HUES48 (cell line): ENCODE results near the gene C9orf50.

Experiments used
- H3K27ac ChIP-seq: one replicate; pipeline ENCODE4 v1.7.0; 2013; ENCODE audit warnings: low read depth, low read length, inconsistent platforms
- H3K27me3 ChIP-seq: 2 replicates; pipeline ENCODE4 v1.6.1; 2013; ENCODE audit warnings: mild to moderate bottlenecking, low read length; ENCODE audit not compliant: control insufficient read depth, insufficient read depth
- H3K36me3 ChIP-seq: 2 replicates; pipeline ENCODE4 v1.6.1; 2013; ENCODE audit warnings: low read length; ENCODE audit not compliant: control insufficient read depth, insufficient read depth
- H3K4me1 ChIP-seq: 2 replicates; pipeline ENCODE4 v1.6.1; 2013; ENCODE audit warnings: mild to moderate bottlenecking, low read length; ENCODE audit not compliant: control insufficient read depth, insufficient read depth
- H3K4me3 ChIP-seq: 2 replicates; pipeline ENCODE4 v1.5.1; 2013; ENCODE audit warnings: mild to moderate bottlenecking, low read depth, low read length
- H3K9ac ChIP-seq: 2 replicates; pipeline ENCODE4 v1.6.1; 2013; ENCODE audit warnings: mild to moderate bottlenecking, low read depth, low read length, moderate library complexity
- H3K9me3 ChIP-seq: 2 replicates; pipeline ENCODE4 v1.6.1; 2013; ENCODE audit warnings: low read length; ENCODE audit not compliant: control insufficient read depth, insufficient read depth

C9orf50 gene

DNA sequence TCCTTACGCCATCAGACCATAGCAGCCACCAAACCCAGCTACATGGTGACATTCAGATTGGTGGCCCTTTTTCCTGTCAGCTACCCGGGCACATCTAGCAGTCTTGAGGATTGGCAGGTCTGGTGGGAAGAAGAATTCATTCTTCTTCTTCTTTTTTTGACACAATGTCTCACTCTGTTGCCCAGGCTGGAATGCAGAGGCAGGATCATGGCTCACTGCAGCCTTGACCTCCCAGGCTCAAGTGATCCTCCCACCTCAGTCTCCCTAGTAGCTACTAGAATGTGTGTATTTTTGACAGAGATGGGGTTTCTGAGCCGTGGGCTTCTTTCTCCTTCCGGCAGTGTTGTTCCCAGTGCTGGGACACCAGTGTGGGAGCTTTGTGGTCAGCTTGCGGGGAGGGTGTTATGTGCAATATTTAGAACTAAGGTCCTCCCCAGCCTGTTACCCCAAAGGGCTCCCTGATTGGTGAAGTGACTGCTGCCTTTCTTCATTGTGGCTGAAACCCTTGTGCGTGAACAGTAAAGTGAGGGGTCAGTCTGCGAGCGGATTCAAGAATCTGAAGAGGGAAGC, 8.4 kb upstream of the C9orf50 start:
- H3K4me1 ChIP-seq = peaks cover 13% of the 10 kb centered on the region; the same call in 1 of the 2 replicates
- H3K4me3 ChIP-seq = no peak overlapping the region
- H3K36me3 ChIP-seq = peaks cover 41% of the 10 kb centered on the region

DNA sequence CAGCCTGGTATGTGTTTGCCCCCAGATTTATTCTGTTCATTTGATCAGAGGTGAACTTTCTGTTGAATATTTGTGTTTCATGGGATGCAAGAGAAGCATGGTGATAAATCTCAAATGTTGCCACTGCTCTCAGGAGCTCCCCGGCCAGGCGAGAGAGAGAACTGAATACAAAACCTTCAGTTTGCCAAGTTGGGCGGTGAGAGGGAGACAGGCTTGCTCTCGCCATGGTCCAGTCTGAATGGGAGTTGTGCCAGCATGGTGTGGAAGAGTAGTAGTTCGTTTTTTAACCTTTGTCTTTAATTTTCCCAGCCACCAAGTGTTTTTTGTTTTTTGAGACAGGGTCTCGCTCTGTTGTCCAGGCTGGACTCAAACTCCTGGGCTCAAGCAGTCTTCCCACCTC, 7.8 kb upstream of the C9orf50 start:
- Histone ChIP-seq H3K9ac (no peak overlapping the region), H3K4me3 (no peak overlapping the region), H3K27me3 (no peaks in the 10 kb centered on the region), H3K9me3 (no peaks in the 10 kb centered on the region), H3K36me3 (peaks cover 36% of the 10 kb centered on the region), H3K4me1 (peaks cover 13% of the 10 kb centered on the region; the same call in 1 of the 2 replicates), H3K27ac (no peak overlapping the region)

More for the DNA sequence above, 8.4 kb upstream of the C9orf50 start:
- Histone ChIP-seq H3K27me3 (no peaks in the 10 kb centered on the region), H3K9me3 (no peaks in the 10 kb centered on the region), H3K27ac (no peak overlapping the region), H3K9ac (no peak overlapping the region)

DNA sequence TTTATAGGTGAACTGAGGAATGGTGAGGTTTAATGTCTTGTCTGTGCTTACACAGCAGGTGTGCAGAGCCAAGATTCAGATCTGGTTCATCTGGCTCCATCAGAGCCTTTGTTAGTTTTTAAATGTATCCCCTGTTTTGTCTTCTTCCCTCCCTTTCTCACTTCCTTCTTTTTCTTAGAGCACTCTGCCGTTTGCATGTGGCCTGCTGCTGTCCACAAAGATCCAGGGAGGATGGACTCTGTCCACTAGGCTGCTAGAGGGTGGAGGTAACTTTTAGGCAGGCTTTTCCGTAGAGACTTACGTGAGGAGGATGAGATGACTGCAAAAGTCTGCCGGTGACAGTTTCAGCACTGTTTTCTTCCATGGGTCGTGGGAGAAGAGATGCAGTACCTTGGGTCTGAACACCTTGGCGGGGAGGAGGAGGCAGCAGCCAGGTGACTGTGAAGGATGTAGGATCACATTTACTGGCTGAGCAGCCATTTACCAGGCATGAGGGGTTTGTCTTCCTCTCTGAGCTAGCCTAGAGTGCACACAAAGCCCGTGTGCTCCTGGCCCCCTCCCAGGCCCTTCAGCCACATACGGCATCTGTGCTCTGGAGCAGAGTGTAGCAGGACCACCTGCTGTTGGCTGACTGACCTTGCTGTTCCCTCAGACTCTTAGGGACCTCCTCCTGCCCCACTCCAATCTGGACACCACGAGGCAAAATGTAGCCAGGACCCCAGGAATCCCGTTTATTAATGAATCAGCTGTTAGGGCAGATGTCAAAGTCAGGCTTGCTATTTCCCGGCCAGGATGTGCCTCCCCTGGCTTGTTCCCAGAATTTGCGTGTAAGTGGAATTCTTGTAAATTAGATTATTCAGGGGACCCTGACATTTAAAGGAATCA, 6.9 kb upstream of the C9orf50 start:
- Histone ChIP-seq H3K27me3 (no peaks in the 10 kb centered on the region), H3K4me3 (peak overlapping the region; percentile 90; the same call in 1 of the 2 replicates), H3K36me3 (peaks cover 27% of the 10 kb centered on the region), H3K4me1 (peaks cover 13% of the 10 kb centered on the region; the same call in 1 of the 2 replicates), H3K9me3 (no peaks in the 10 kb centered on the region), H3K27ac (no peak overlapping the region), H3K9ac (no peak overlapping the region)

DNA sequence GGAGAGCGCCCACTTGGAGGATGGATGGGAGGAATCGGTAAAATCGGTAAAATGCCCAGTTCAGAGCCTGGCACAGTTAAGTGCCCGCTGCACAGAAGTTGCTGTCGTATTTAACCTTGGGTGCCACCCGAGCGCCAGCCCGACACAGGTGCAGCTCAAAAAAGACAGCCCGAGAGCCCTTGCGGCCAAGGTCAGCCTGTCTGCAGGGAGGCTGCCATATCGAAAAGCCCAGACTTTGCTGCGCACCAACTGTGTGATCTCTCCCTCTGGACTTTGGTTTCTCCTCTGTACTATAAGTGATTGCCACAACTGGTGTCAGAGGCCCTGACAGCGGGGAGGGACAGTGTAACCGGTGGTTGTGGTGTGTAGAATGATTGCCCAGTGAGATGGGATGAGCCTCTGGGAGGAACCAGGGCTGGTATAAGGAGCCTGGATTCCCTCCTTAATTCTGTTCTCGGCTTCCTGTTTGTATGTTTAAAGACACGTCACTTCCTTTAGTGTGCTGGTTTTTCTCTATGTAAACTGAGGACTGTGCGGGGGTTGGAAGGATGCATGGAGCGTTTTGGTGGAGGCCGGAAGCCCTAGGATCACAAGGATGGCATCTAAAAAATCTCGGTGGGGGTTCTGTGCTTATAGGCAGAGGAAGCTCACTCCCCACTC, 5.9 kb upstream of the C9orf50 start:
- H3K27ac ChIP-seq = peak overlapping the region; percentile 93
- H3K36me3 ChIP-seq = peaks cover 22% of the 10 kb centered on the region; the same call in 1 of the 2 replicates
- H3K4me3 ChIP-seq = peak overlapping the region; percentile 90
- no peaks in the 10 kb centered on the region for H3K9me3 ChIP-seq
- H3K4me1 ChIP-seq = peaks cover 13% of the 10 kb centered on the region; the same call in 1 of the 2 replicates
- peaks cover 2% of the 10 kb centered on the region for H3K27me3 ChIP-seq
- peak overlapping the region; percentile 94 for H3K9ac ChIP-seq

DNA sequence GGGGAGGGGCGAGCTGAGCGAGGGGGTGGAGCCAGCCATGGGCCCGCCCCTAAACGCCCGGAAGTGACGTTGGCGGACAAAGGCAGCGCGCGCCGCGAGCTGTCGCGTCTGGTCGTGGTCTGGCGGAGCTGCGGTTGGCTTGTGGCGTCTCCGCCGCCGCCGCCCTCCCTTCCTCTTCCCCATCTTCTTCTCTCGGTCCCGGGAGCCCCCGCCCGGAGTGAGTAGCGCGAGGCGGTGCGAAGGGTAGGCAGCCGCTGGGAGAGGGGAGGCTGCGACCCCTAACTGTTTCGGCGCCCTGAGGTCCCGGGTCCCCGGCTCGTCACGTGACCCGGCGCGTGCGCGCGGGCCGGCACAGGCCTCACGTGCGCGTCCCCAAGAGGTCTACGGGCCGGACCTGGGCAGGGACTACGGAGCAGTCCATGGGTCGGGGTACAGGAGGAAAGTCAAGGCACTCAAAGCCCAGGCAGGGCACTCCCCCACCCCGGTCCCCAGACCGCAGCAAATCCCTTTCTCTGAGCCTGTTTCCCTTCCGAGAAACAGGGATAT, 5.3 kb upstream of the C9orf50 start, which contains the start of gene NTMT1:
TSS of gene NTMT1 (plus strand) at position 85 of the 546 bp plus-strand sequence. CDS start 6,541 bp downstream, outside the sequence.
- Histone ChIP-seq H3K4me3 (peak within 1 kb of the TSS; percentile 90), H3K36me3 (peaks cover 20% of the 10 kb centered on the region; the same call in 1 of the 2 replicates), H3K27ac (peak within 1 kb of the TSS; percentile 93), H3K27me3 (peaks cover 9% of the 10 kb centered on the region), H3K4me1 (peaks cover 13% of the 10 kb centered on the region; the same call in 1 of the 2 replicates), H3K9ac (peak within 1 kb of the TSS; percentile 94), H3K9me3 (no peaks in the 10 kb centered on the region)

DNA sequence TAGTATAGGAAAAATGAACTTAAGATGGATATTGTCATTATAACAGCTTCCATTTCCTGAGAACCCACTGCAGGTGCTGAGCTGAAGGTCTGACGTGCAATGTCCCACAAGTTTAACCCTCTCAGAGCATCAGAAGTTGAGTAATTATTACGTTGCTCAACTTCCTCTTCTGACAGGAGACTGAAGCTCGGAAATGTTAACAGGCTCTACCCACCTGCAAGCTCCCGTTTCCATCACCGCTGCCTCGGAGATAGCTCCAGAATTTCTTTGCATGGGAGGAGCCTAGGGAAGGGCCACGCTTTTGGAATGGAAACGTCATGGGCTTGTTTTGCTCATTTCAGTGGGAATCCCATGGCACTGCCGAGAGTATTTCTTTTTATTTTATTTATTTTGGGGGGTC, 4.0 kb upstream of the C9orf50 start:
- Histone ChIP-seq H3K36me3 (peaks cover 15% of the 10 kb centered on the region; the same call in 1 of the 2 replicates), H3K9me3 (no peaks in the 10 kb centered on the region), H3K27me3 (peaks cover 21% of the 10 kb centered on the region), H3K27ac (no peak overlapping the region), H3K4me1 (peaks cover 13% of the 10 kb centered on the region; the same call in 1 of the 2 replicates), H3K9ac (no peak overlapping the region), H3K4me3 (no peak overlapping the region)

DNA sequence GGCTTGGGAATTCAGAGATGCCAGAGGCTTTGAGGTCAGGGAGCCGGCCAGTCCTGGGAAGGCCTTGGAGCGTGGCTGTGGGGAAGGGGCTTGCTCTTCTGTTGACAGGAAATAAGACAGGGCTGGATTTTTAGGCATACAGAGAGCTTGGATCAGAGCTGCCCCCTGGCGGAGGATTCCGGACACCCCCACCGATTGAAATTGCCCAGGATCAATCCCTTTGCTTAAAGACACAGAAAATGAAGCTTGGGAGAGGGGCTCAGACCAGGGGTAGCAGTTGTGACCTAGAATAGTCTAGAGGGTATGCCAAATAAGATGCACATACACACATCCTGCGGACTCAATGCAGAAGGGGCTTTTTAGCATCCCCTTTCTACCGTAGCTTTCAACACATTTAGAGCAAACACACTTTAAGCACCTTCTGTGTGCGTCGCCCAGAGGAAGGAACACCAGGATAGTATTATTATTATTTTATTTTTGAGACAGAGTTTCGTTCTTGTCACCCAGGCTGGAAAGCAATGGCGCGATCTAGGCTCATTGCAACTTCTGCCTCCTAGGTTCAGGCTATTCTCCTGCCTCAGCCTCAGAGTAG, 3.4 kb upstream of the C9orf50 start:
- Histone ChIP-seq H3K27me3 (peaks cover 27% of the 10 kb centered on the region), H3K36me3 (peaks cover 15% of the 10 kb centered on the region; the same call in 1 of the 2 replicates), H3K4me1 (peaks cover 13% of the 10 kb centered on the region; the same call in 1 of the 2 replicates), H3K27ac (no peak overlapping the region), H3K4me3 (no peak overlapping the region), H3K9me3 (no peaks in the 10 kb centered on the region), H3K9ac (no peak overlapping the region)

DNA sequence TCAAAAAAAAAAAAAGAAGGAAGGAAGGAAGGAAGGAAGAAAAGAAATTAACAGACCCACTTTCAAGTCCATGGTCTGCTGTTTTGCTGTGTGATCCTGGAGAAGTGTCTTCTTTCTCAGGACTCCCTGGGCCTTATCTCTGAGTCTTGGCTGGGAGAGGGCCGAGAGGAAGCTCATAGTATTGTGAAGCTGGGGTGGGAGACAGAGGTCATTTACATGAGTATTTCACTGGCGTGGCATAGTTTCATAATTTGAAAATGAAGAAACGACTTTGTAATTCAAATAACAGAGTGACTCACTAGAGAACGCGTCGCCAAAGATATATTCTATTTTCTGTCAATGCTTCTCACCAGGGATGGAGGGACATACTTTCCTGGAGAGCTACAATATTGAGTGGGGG, 2.4 kb upstream of the C9orf50 start:
- no peak overlapping the region for H3K9ac ChIP-seq
- no peak overlapping the region for H3K4me3 ChIP-seq
- peaks cover 13% of the 10 kb centered on the region; the same call in 1 of the 2 replicates for H3K4me1 ChIP-seq
- peaks cover 9% of the 10 kb centered on the region; the same call in 1 of the 2 replicates for H3K36me3 ChIP-seq
- no peaks in the 10 kb centered on the region for H3K9me3 ChIP-seq
- H3K27ac ChIP-seq = no peak overlapping the region
- H3K27me3 ChIP-seq = peaks cover 33% of the 10 kb centered on the region

DNA sequence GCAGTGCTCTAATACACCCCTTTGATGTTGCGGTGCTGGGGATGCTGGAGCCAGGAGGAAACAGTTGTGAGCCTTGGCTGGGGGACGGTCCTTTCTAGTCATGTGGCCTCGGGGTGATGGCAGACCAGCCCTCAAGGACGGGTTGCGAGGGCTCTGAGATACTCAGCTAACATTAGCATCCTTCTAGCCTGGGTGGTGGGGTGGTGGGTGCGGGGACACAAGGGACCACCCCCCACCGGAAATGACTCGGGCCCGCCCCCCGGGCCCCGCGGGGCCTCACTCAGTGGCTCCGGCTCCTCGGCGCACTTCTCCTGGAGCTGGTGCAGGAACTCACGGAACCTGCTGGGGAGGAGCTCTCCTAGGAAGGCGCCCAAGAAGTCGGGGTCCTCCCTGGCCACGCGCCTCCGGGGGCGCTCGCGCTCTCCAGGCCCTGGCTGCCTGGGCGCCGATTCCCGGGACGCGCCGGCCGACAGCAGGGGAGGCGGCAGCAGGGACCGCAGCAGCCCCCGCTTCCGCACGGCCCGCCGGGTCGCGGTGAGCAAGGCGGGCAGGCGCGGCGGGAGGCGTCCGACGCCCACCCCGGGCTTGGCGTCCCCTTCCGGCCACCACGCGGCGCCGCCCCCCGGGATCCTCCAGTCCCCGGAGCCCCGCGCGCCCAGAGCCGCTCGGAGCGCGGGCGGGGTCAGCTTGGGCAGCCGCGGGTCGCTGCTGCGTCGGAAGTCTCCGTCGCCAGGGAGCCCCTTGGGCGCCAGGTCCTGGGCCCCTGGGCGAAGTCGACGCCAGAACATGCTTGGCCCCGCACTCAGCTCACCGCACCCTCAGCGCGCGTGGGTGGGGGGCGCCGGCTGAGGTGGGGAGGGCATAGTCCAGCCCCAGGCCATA, 873 bp downstream of the C9orf50 start:
- no peak overlapping the region for H3K9ac ChIP-seq
- H3K4me3 ChIP-seq = peak overlapping the region; percentile 61
- no peak overlapping the region for H3K27ac ChIP-seq

More for the DNA sequence above, 873 bp downstream of the C9orf50 start:
- no peaks in the 10 kb centered on the region for H3K9me3 ChIP-seq
- peaks cover 41% of the 10 kb centered on the region for H3K27me3 ChIP-seq
- no peaks in the 10 kb centered on the region for H3K4me1 ChIP-seq
- H3K36me3 ChIP-seq = no peaks in the 10 kb centered on the region
